Measurements from ENCODE around the gene GFOD1.

Gene GFOD1

DNA sequence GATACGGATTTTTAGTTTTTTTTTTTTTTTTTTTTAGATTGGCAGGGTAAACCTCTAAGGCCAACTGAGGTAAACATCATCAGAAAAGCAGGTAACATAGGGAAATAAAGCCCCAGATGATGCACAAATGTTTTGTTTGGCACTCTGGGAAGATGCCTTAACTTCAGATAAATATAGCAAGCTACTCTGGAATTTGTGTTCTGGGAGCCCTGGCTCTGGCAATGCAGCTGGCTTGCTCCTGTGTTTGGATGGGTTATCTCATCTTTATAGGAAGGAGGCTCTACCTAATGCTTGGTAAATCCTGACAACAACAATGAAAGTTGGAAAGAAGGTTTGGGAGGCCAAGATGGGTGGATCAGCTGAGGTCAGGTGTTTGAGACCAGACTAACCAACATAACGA lies 77.4 kb downstream of the GFOD1 start:
- no peak overlapping the region for H2BK15ac ChIP-seq (ENCODE audit: low read length)
- no peak overlapping the region for H3K4me2 ChIP-seq (ENCODE audit: insufficient read depth, low read length, poor library complexity, severe bottlenecking)
- H3K14ac ChIP-seq (ENCODE audit: low read length) = no peak overlapping the region
- H3K4me3 ChIP-seq (ENCODE audit: low read length in 2 of 2) = no peak overlapping the region
- no peak overlapping the region for H2AK5ac ChIP-seq (ENCODE audit: low read depth, low read length)
- no peak overlapping the region for H3K4ac ChIP-seq (ENCODE audit: low read length)
- WGBS, 2 donors (ENCODE audit: extremely low coverage in 2 of 2, insufficient read length in 2 of 2, insufficient replicate concordance in 1 of 2) = 83% methylated on average over 1 of the region's 2 CpGs; no CpG with 5 or more reads in 1 of the 2 donors
- H3K9me3 ChIP-seq (replicated peaks in 1 of 2; ENCODE audit: control insufficient read depth in 2 of 2, insufficient read depth in 1 of 2, low read depth in 1 of 2, low read length in 2 of 2) = no peaks in the 10 kb centered on the region
- no peak for DNase-seq (ENCODE audit: low spot score)
- no peak overlapping the region for H2BK12ac ChIP-seq (ENCODE audit: low read length)
- H3K27ac ChIP-seq (replicated peaks; ENCODE audit: low read length) = no peak overlapping the region
- H4K91ac ChIP-seq (ENCODE audit: low read depth, low read length, poor library complexity) = no peak overlapping the region
- H3K27me3 ChIP-seq (ENCODE audit: control insufficient read depth in 3 of 3, insufficient read depth in 3 of 3, low read depth in 1 of 3, low read length in 3 of 3) = no peaks in the 10 kb centered on the region
- no peak overlapping the region for H4K8ac ChIP-seq (ENCODE audit: low read depth, low read length)
- no peak overlapping the region for H2BK120ac ChIP-seq (ENCODE audit: low read depth, low read length)
- H2AFZ ChIP-seq (ENCODE audit: low read length) = no peak overlapping the region
- H3K18ac ChIP-seq (ENCODE audit: low read length) = no peak overlapping the region
- H3K36me3 ChIP-seq (replicated peaks in 1 of 2; ENCODE audit: control insufficient read depth in 2 of 2, insufficient read depth in 2 of 2, low read length in 2 of 2) = no peaks in the 10 kb centered on the region
- peaks cover 0 to 12% of the 10 kb centered on the region in 2 donors for H3K4me1 ChIP-seq (ENCODE audit: control insufficient read depth in 2 of 2, insufficient read depth in 1 of 2, low read depth in 1 of 2, low read length in 2 of 2)
- H3K23ac ChIP-seq (ENCODE audit: low read depth, low read length, poor library complexity) = no peak overlapping the region
- H3K9ac ChIP-seq (ENCODE audit: low read depth, low read length, poor library complexity) = no peak overlapping the region
- H2BK5ac ChIP-seq (ENCODE audit: low read length) = no peak overlapping the region
- H3K79me1 ChIP-seq (ENCODE audit: low read depth, low read length) = no peaks in the 10 kb centered on the region

DNA sequence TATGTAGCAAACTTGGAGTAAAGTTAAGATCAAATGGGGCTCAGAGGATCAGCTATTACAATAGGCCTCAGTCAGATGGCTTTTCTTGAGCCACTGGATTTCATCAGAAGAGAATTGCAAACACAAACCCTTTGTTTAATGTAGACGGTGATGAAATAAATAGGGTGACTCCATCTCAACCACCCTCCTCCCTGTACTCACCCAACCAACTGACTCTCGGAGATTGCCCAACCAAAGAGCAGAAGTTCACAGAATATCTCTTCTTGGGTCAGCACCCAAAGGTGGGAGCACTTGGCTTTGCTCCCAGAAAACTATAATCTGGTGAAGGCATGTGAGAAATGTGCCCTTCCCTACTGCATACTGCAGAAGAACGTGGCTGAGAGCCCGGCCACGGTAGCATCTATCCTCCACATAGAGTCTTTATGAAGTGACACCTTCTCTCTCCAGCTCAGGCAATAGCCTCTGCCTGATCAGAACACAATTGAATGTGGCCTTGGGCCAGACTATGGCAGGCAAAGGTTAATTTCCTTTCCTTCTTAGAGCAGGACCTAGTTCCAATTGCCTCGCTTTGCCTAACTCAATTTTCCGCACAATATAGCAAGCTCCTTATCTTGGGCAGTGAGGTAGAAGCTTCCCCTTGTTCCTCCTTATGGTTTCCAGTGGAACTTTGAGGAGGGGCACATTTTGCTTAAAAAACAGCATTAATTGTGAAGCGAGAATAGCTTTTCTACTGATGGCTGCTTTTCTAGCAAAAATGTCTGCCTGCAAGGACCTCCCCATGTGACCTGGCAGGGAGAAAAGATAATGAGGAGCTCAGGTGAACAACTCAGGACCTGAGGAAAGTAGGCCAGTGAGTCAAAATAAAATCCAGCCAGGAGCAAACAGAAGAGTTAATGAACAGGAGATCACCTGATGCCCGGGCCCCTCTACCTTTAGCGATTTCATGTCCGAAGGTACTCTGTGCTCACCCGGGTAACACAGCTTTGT lies 79.4 kb downstream of the GFOD1 start:
- Histone ChIP-seq H2AFZ (ENCODE audit: low read length) (no peak overlapping the region), H3K4me1 (ENCODE audit: control insufficient read depth in 2 of 2, insufficient read depth in 1 of 2, low read depth in 1 of 2, low read length in 2 of 2) (peaks cover 0 to 5% of the 10 kb centered on the region in 2 donors), H3K14ac (ENCODE audit: low read length) (no peak overlapping the region), H4K91ac (ENCODE audit: low read depth, low read length, poor library complexity) (no peak overlapping the region), H3K9me3 (replicated peaks in 1 of 2; ENCODE audit: control insufficient read depth in 2 of 2, insufficient read depth in 1 of 2, low read depth in 1 of 2, low read length in 2 of 2) (no peaks in the 10 kb centered on the region), H3K4me3 (ENCODE audit: low read length in 2 of 2) (no peak overlapping the region), H2BK5ac (ENCODE audit: low read length) (no peak overlapping the region), H3K9ac (ENCODE audit: low read depth, low read length, poor library complexity) (no peak overlapping the region), H3K4me2 (ENCODE audit: insufficient read depth, low read length, poor library complexity, severe bottlenecking) (no peak overlapping the region), H3K4ac (ENCODE audit: low read length) (no peak overlapping the region), H3K18ac (ENCODE audit: low read length) (no peak overlapping the region), H2AK5ac (ENCODE audit: low read depth, low read length) (no peak overlapping the region), H2BK15ac (ENCODE audit: low read length) (no peak overlapping the region), H3K27ac (replicated peaks; ENCODE audit: low read length) (no peak overlapping the region), H2BK120ac (ENCODE audit: low read depth, low read length) (no peak overlapping the region), H3K27me3 (ENCODE audit: control insufficient read depth in 3 of 3, insufficient read depth in 3 of 3, low read depth in 1 of 3, low read length in 3 of 3) (no peaks in the 10 kb centered on the region), H3K36me3 (replicated peaks in 1 of 2; ENCODE audit: control insufficient read depth in 2 of 2, insufficient read depth in 2 of 2, low read length in 2 of 2) (no peaks in the 10 kb centered on the region), H3K79me1 (ENCODE audit: low read depth, low read length) (no peaks in the 10 kb centered on the region), H2BK12ac (ENCODE audit: low read length) (no peak overlapping the region), H4K8ac (ENCODE audit: low read depth, low read length) (no peak overlapping the region), H3K23ac (ENCODE audit: low read depth, low read length, poor library complexity) (no peak overlapping the region)
- DNase-seq (ENCODE audit: low spot score) = no peak
- no CpG with 5 or more reads among the region's 12 CpGs for WGBS, 2 donors (ENCODE audit: extremely low coverage in 2 of 2, insufficient read length in 2 of 2, insufficient replicate concordance in 1 of 2)

DNA sequence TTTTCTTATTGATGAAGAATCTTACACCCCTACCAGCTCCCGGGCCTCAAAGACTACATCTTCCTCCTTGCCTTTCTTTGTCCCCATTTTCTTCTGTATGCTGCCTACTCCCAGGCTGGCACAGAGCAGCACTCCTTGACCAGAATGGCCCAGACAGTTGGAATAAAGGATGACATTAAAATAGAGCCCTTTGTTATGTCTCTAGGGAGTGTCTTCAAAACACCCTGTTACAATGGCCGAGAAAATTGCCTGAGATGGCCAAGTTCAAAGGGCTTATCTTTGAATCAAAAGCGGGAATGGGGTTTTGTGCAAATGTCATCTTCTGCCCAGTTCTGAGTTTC lies 80.1 kb downstream of the GFOD1 start:
- Histone ChIP-seq H3K27ac (replicated peaks; ENCODE audit: low read length) (no peak overlapping the region), H3K23ac (ENCODE audit: low read depth, low read length, poor library complexity) (no peak overlapping the region), H3K9ac (ENCODE audit: low read depth, low read length, poor library complexity) (no peak overlapping the region), H3K79me1 (ENCODE audit: low read depth, low read length) (no peaks in the 10 kb centered on the region), H2AK5ac (ENCODE audit: low read depth, low read length) (no peak overlapping the region), H3K4me2 (ENCODE audit: insufficient read depth, low read length, poor library complexity, severe bottlenecking) (no peak overlapping the region), H2AFZ (ENCODE audit: low read length) (no peak overlapping the region), H3K14ac (ENCODE audit: low read length) (no peak overlapping the region), H3K4ac (ENCODE audit: low read length) (no peak overlapping the region), H4K91ac (ENCODE audit: low read depth, low read length, poor library complexity) (no peak overlapping the region), H3K27me3 (ENCODE audit: control insufficient read depth in 3 of 3, insufficient read depth in 3 of 3, low read depth in 1 of 3, low read length in 3 of 3) (no peaks in the 10 kb centered on the region), H3K36me3 (replicated peaks in 1 of 2; ENCODE audit: control insufficient read depth in 2 of 2, insufficient read depth in 2 of 2, low read length in 2 of 2) (no peaks in the 10 kb centered on the region), H2BK12ac (ENCODE audit: low read length) (no peak overlapping the region), H2BK15ac (ENCODE audit: low read length) (no peak overlapping the region), H4K8ac (ENCODE audit: low read depth, low read length) (no peak overlapping the region), H2BK120ac (ENCODE audit: low read depth, low read length) (no peak overlapping the region), H3K9me3 (replicated peaks in 1 of 2; ENCODE audit: control insufficient read depth in 2 of 2, insufficient read depth in 1 of 2, low read depth in 1 of 2, low read length in 2 of 2) (no peaks in the 10 kb centered on the region), H3K4me3 (ENCODE audit: low read length in 2 of 2) (no peak overlapping the region), H3K4me1 (ENCODE audit: control insufficient read depth in 2 of 2, insufficient read depth in 1 of 2, low read depth in 1 of 2, low read length in 2 of 2) (no peaks in the 10 kb centered on the region), H3K18ac (ENCODE audit: low read length) (no peak overlapping the region), H2BK5ac (ENCODE audit: low read length) (no peak overlapping the region)
- WGBS, 2 donors (ENCODE audit: extremely low coverage in 2 of 2, insufficient read length in 2 of 2, insufficient replicate concordance in 1 of 2) = no CpG with 5 or more reads among the region's 3 CpGs
- DNase-seq (ENCODE audit: low spot score) = no peak

DNA sequence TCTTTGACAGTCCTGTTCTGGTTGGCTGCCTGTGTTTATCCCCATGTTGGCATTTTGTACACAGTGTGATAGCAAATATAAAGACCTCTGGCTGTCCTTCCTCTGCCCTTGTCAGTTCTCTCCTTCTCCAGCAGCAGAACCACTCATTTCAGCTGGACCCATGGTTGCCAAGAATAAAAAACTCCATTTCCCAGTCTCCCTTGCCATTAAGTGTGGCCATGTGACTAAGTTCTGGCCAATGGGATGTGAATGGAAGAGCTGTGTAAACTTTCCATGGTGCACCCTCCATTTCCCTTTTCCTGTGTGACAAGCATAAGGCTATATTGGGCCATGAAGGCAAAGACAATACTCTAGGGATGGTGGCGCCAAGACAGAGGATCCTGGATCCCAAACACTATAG lies 80.6 kb downstream of the GFOD1 start:
- no peak overlapping the region for H4K91ac ChIP-seq (ENCODE audit: low read depth, low read length, poor library complexity)
- no CpG with 5 or more reads among the region's 1 CpG for WGBS, 2 donors (ENCODE audit: extremely low coverage in 2 of 2, insufficient read length in 2 of 2, insufficient replicate concordance in 1 of 2)
- H3K9ac ChIP-seq (ENCODE audit: low read depth, low read length, poor library complexity) = no peak overlapping the region
- H3K9me3 ChIP-seq (replicated peaks in 1 of 2; ENCODE audit: control insufficient read depth in 2 of 2, insufficient read depth in 1 of 2, low read depth in 1 of 2, low read length in 2 of 2) = no peaks in the 10 kb centered on the region
- no peak overlapping the region for H3K27ac ChIP-seq (replicated peaks; ENCODE audit: low read length)
- no peaks in the 10 kb centered on the region for H3K27me3 ChIP-seq (ENCODE audit: control insufficient read depth in 3 of 3, insufficient read depth in 3 of 3, low read depth in 1 of 3, low read length in 3 of 3)
- H3K4ac ChIP-seq (ENCODE audit: low read length) = no peak overlapping the region
- no peak overlapping the region for H3K4me2 ChIP-seq (ENCODE audit: insufficient read depth, low read length, poor library complexity, severe bottlenecking)
- no peak overlapping the region for H3K14ac ChIP-seq (ENCODE audit: low read length)
- no peak overlapping the region for H3K18ac ChIP-seq (ENCODE audit: low read length)
- no peak overlapping the region for H3K4me3 ChIP-seq (ENCODE audit: low read length in 2 of 2)
- no peak overlapping the region for H2BK120ac ChIP-seq (ENCODE audit: low read depth, low read length)
- no peak overlapping the region for H2BK12ac ChIP-seq (ENCODE audit: low read length)
- H3K79me1 ChIP-seq (ENCODE audit: low read depth, low read length) = no peaks in the 10 kb centered on the region
- peak overlapping the region; percentile 39 for H2AFZ ChIP-seq (ENCODE audit: low read length)
- no peak overlapping the region for H4K8ac ChIP-seq (ENCODE audit: low read depth, low read length)
- H3K36me3 ChIP-seq (replicated peaks in 1 of 2; ENCODE audit: control insufficient read depth in 2 of 2, insufficient read depth in 2 of 2, low read length in 2 of 2) = no peaks in the 10 kb centered on the region
- no peak overlapping the region for H2BK15ac ChIP-seq (ENCODE audit: low read length)
- H3K23ac ChIP-seq (ENCODE audit: low read depth, low read length, poor library complexity) = no peak overlapping the region
- DNase-seq (ENCODE audit: low spot score) = no peak
- H3K4me1 ChIP-seq (ENCODE audit: control insufficient read depth in 2 of 2, insufficient read depth in 1 of 2, low read depth in 1 of 2, low read length in 2 of 2) = no peaks in the 10 kb centered on the region
- no peak overlapping the region for H2BK5ac ChIP-seq (ENCODE audit: low read length)
- no peak overlapping the region for H2AK5ac ChIP-seq (ENCODE audit: low read depth, low read length)

Data from neuronal stem cell (in vitro differentiated cells).